Activated CD4-positive, alpha-beta T cell treated with anti-CD3 and anti-CD28 coated beads for 36 hours (primary cell): ENCODE results near the gene HLA-E. TPM values are rescaled to one million over a fixed set of nuclear protein-coding genes. Genes with fewer than 3 reads are reported as not detected.

Experiments
- ATAC-seq: fragments of 200-7000 bp; cut with Tn5 transposase; one replicate; pipeline ENCODE4 v1.10.0; 2021; ENCODE audit warnings: mild to moderate bottlenecking, moderate library complexity
- CTCF ChIA-PET: fragments of 350-600 bp; sonication (Branson Sonifier 250); formaldehyde crosslinking; loops from one replicate; lab custom pipeline; 2021; ENCODE audit warnings: antibody characterized with exemption; lab: Charles Lee
- POLR2A ChIA-PET: fragments of 350-600 bp; sonication (Branson Sonifier 250); formaldehyde crosslinking; loops from one replicate; lab custom pipeline; 2021; ENCODE audit warnings: antibody characterized with exemption, inconsistent platforms; lab: Charles Lee
- DNase-seq: peaks from one replicate; pipeline ENCODE4 v3.0.0-alpha.2; 2020
- H3K27ac Mint-ChIP-seq: one replicate; pipeline ENCODE4 v1.8.0; 2021; ENCODE audit warnings: mixed read lengths
- H3K27me3 Mint-ChIP-seq: one replicate; pipeline ENCODE4 v1.8.0; 2021; ENCODE audit warnings: mixed read lengths
- H3K36me3 Mint-ChIP-seq: one replicate; pipeline ENCODE4 v1.8.0; 2021; ENCODE audit warnings: low read depth, mixed read lengths
- H3K4me1 Mint-ChIP-seq: one replicate; pipeline ENCODE4 v1.8.0; 2021; ENCODE audit warnings: mixed read lengths
- H3K4me3 Mint-ChIP-seq: one replicate; pipeline ENCODE4 v1.8.0; 2021; ENCODE audit warnings: mild to moderate bottlenecking, moderate library complexity, mixed read lengths
- H3K9me3 Mint-ChIP-seq: one replicate; pipeline ENCODE4 v1.8.0; 2021; ENCODE audit warnings: low read depth, mixed read lengths
- intact Hi-C, 2 experiments: fragments of 100-400 bp; cut with DNase I in 1 of 2; cut with micrococcal nuclease in 1 of 2; formaldehyde crosslinking; loops; one replicate each; pipeline versions ENCODE4 v1.14.2 to v1.15.1; 2022 to 2024; cut with DNase I, micrococcal nuclease
- total RNA-seq, 2 experiments: library from RNA; stranded (reverse); gene quantifications; one replicate each; pipeline ENCODE4 v1.2.3, GENCODE V29; 2021

The HLA-E gene
- 100 to 1,000 TPM; 451 to 502 TPM for total RNA-seq

DNA sequence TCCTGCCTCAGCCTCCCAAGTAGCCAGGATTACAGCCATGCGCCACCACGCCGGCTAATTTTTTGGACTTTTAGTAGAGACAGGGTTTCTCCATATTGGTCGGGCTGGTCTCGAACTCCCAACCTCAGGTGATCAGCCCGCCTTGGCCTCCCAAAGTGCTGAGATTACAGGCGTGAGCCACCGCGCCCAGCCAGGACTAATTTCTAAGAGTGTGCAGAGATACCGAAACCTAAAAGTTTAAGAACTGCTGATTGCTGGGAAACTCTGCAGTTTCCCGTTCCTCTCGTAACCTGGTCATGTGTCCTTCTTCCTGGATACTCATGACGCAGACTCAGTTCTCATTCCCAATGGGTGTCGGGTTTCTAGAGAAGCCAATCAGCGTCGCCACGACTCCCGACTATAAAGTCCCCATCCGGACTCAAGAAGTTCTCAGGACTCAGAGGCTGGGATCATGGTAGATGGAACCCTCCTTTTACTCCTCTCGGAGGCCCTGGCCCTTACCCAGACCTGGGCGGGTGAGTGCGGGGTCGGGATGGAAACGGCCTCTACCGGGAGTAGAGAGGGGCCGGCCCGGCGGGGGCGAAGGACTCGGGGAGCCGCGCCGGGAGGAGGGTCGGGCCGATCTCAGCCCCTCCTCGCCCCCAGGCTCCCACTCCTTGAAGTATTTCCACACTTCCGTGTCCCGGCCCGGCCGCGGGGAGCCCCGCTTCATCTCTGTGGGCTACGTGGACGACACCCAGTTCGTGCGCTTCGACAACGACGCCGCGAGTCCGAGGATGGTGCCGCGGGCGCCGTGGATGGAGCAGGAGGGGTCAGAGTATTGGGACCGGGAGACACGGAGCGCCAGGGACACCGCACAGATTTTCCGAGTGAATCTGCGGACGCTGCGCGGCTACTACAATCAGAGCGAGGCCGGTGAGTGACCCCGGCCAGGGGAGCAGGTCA lies at the start of gene HLA-E:
TSS of gene HLA-E (plus strand) at position 429 of the 945 bp plus-strand sequence. CDS start at position 452, 23 bp downstream.
- ChIA-PET POLR2A (interaction anchor here (1.4 to 5.3 kb wide), 3 partner anchors 21 to 126 kb away, joined by 4 to 45 read pairs (median 6); no protein-coding TSS in a partner anchor), CTCF (interaction anchor here (3.1 to 8.4 kb wide), 3 partner anchors 42 to 52 kb away, joined by 19 to 152 read pairs (median 60); no protein-coding TSS in a partner anchor)
- ATAC-seq (peak; percentile 78), DNase-seq (peak; percentile 92)
- Mint-ChIP-seq H3K36me3 (peaks cover 50% of the 10 kb centered on the region), H3K27ac (peak within 1 kb of the TSS; percentile 98), H3K9me3 (no peaks in the 10 kb centered on the region), H3K27me3 (no peaks in the 10 kb centered on the region), H3K4me1 (peaks cover 43% of the 10 kb centered on the region), H3K4me3 (peak within 1 kb of the TSS; percentile 95)
- intact Hi-C loops = loop anchor here (1.0 to 5.0 kb wide), 12 partner anchors 19 to 233 kb away; partner anchors contain the start of genes GNL1 (in 2 of the 2), MRPS18B (in 2 of the 2), PPP1R10 (in 2 of the 2) and ABCF1 (in 1 of the 2)

DNA sequence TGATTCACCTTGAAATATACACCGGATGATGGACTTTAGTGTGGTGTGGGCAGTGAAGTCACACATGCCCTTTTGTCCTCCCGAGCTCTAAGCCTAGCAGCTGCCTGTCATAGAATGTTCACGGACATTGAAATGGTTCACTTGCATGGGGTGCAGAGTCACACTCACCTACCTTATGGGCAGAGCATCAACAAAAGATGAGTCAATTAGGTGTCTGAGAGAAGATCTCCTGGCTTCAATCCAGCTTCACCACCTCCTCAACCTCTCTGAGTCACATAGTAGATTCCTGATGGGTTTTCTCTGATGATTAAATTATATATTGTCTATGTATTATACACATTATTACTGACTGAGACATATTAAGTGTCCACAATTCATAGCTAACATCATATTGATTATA lies 48.1 kb upstream of the HLA-E start:
- intact Hi-C loops = no loop called here
- peak; percentile 74 for ATAC-seq
- peaks cover 12% of the 10 kb centered on the region for H3K4me1 Mint-ChIP-seq
- POLR2A ChIA-PET = interaction anchor here (0.5 kb wide), 1 partner anchor 88 kb away, joined by 3 read pairs; no protein-coding TSS in a partner anchor
- no peaks in the 10 kb centered on the region for H3K36me3 Mint-ChIP-seq
- H3K9me3 Mint-ChIP-seq = no peaks in the 10 kb centered on the region
- CTCF ChIA-PET = interaction anchor here (0.6 to 2.1 kb wide), 8 partner anchors 10 to 295 kb away, joined by 3 to 12 read pairs (median 4); no protein-coding TSS in a partner anchor
- DNase-seq = peak; percentile 31
- no peak overlapping the region for H3K27ac Mint-ChIP-seq
- peaks cover 69% of the 10 kb centered on the region for H3K27me3 Mint-ChIP-seq
- H3K4me3 Mint-ChIP-seq = no peak overlapping the region

DNA sequence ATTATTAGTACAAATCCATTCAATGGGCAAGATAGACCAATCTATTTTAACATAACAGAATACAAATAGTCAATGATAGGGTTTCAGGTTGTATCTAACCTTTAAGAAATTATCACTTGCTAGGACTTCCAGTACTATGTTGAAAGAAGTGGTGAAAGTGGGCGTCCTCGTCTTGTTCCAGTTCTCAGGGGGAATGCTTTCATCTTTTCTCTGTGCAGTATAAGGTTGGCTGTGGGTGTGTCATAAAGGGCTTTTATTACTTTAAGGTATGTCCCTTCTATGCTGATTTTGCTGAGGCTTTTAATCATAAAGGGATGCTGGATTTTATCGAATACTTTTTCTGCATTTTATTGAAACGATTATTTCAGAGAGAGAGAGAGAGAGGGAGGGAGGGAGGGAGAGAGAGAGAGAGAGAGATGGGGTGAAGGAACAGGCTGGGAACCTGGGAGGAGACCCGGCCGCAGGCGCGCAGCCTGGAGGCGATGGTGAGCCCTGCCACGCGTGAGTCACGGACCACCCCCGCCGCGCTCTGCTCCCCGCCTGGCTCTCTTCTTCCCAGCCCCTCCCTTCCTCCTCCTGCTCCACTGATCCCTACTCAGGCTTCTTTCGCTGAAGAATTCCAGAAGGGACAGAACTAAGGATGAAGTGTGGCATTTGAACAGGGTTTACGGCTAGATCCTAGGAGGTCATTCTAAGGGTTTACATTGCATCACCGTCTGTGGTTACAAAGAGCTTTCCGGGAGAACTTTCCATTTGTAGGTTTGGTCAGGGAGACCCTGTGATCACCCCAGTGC lies 45.5 kb upstream of the HLA-E start:
- Mint-ChIP-seq H3K4me3 (peak overlapping the region; percentile 15), H3K27ac (no peak overlapping the region), H3K36me3 (no peaks in the 10 kb centered on the region), H3K4me1 (peaks cover 12% of the 10 kb centered on the region), H3K9me3 (no peaks in the 10 kb centered on the region), H3K27me3 (peaks cover 76% of the 10 kb centered on the region)
- ATAC-seq (peak; percentile 49), DNase-seq (peak; percentile 42)
- POLR2A ChIA-PET = no interaction called here
- CTCF ChIA-PET = interaction anchor here (0.9 kb wide), 1 partner anchor 33 kb away, joined by 3 read pairs; no protein-coding TSS in a partner anchor
- intact Hi-C loops = no loop called here

DNA sequence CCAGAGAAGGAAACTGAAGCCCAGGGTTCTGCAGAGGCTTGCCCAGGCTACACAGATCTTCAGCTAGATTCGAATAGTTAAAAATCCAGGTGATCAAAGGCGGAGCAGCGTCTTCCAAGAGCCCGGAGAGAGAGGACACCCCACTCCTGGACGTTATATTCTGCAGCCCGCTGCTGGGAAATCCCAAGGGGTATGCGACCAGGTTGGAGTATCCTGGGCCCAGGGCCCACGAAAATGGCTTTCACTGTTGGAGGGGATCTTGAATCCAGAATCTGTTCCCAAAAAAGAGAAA lies 44.9 kb upstream of the HLA-E start:
- no peaks in the 10 kb centered on the region for H3K36me3 Mint-ChIP-seq
- ATAC-seq (no peak), DNase-seq (no peak)
- H3K9me3 Mint-ChIP-seq = no peaks in the 10 kb centered on the region
- intact Hi-C loops = no loop called here
- ChIA-PET CTCF (interaction anchor here (0.9 kb wide), 1 partner anchor 33 kb away, joined by 3 read pairs; no protein-coding TSS in a partner anchor), POLR2A (no interaction called here)
- peaks cover 16% of the 10 kb centered on the region for H3K4me1 Mint-ChIP-seq
- no peak overlapping the region for H3K27ac Mint-ChIP-seq
- peak overlapping the region; percentile 15 for H3K4me3 Mint-ChIP-seq
- peaks cover 78% of the 10 kb centered on the region for H3K27me3 Mint-ChIP-seq

DNA sequence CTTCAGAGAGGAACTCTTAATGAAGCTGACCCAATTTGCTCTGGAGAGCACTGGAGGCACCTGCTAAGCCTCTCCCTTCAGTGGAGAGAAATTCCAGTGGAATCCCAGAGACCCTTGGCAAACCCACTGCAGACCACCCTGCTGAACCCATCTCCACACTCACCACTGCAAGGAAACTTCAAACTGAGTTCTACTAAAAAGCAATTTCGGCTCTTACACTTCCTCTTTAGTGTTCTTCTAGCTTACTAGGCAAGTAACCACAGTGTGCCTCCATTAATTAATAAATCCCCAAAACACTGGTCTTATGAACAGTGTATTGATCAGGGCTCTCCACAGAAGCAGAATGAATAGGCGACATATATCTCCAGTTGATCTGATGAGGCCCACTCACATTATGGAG lies 43.0 kb upstream of the HLA-E start:
- DNase-seq (no peak), ATAC-seq (no peak)
- POLR2A ChIA-PET = no interaction called here
- Mint-ChIP-seq H3K36me3 (no peaks in the 10 kb centered on the region), H3K4me3 (no peak overlapping the region), H3K9me3 (no peaks in the 10 kb centered on the region), H3K4me1 (peaks cover 29% of the 10 kb centered on the region), H3K27me3 (peaks cover 78% of the 10 kb centered on the region), H3K27ac (no peak overlapping the region)
- intact Hi-C loops = no loop called here
- CTCF ChIA-PET = no interaction called here

DNA sequence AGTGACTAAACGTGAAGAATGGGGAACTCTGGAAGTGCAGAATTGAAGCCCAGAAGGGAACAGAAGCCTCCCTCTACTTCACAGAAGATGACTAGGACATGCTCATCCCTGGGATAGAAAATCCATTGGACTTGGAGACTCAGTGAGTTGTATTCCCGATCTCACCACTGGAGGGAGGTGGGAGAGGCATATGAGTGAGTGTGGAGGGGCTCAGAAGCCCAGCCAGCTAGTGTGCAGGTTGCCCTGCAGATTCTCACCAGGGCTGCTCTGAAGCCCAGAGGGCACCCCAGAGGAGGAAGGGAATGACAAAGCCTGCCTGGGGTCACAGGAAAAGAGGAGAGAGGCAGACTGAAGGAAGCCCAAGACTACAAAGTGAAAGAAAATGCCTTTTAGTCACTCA lies 42.1 kb upstream of the HLA-E start:
- Mint-ChIP-seq H3K4me3 (no peak overlapping the region), H3K4me1 (peaks cover 38% of the 10 kb centered on the region), H3K36me3 (no peaks in the 10 kb centered on the region), H3K27ac (no peak overlapping the region), H3K27me3 (peaks cover 81% of the 10 kb centered on the region), H3K9me3 (no peaks in the 10 kb centered on the region)
- ATAC-seq (no peak), DNase-seq (no peak)
- intact Hi-C loops = no loop called here
- ChIA-PET CTCF (no interaction called here), POLR2A (no interaction called here)

DNA sequence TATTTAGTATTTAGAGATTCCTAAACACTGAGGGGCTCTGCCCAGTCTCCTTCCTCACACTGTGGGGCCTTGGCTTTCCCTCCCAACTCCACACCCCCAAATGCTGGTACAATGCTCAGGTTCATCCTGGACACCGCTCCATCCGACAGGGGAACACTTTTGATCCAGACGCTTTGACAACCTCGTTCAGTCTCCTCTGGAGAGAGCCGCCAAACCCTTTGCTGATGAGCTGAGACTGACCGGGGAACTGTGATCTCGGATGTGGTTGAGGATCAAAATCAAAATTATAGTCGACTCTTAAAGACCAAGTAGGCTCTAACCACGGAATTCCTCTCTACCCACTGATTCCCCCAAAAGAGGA lies 38.8 kb upstream of the HLA-E start:
- peaks cover 87% of the 10 kb centered on the region for H3K27me3 Mint-ChIP-seq

DNA sequence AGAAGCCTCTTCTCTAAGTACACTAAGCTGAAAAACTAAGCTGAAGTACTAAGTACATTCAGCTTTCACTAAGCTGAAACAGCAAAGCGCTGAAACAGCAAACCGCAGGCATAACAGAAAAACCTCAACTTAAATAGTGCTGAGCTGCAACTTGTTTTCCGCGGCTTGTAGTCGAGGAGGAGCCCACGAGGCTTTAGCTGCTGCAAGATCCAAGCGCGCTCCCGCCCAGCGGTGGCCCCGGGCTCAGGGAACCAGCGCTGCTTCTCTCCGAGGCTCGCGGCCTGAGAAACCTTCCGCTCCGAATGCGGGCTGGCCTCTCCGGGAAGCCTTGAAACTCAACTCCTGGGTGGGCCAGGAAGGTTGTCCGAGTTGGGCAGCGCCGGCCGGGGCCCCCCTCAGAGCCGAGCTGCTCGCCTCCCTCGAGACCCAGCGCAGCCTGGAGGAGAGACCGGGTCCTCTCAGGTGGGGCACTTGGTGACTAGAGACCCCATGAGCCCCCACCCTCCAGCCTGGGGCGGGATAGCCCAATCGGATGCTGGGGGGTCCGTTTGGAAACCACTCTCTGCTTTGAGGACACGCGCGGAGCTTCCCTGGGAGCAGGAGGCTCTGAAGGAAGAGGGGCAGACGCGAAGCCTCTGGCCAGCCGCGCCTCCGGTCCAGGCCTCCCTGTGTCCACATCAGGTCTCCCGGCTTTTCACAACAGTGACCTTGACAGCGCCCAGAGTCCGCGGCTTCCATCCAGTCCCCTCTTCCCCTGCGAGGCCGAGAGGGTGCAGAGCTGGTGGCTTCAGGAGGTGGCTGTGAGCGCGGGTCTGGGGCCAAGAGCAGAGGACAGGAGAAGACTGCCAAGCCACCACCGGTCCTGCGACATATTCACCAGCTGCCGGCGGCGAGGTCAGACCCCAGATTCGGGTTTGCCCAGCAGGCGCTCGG lies 38.1 kb upstream of the HLA-E start:
- Mint-ChIP-seq H3K9me3 (no peaks in the 10 kb centered on the region), H3K27ac (no peak overlapping the region), H3K4me1 (peaks cover 37% of the 10 kb centered on the region), H3K27me3 (peaks cover 87% of the 10 kb centered on the region), H3K36me3 (no peaks in the 10 kb centered on the region), H3K4me3 (no peak overlapping the region)
- DNase-seq (peak; percentile 75), ATAC-seq (peak; percentile 67)
- intact Hi-C loops = loop anchor here in 1 of 2 experiments (5.0 kb wide), 2 partner anchors 39 to 104 kb away; partner anchors contain the start of gene RPP21
- ChIA-PET CTCF (interaction anchor here (0.5 to 1.9 kb wide), 16 partner anchors 10 to 834 kb away, joined by 3 to 12 read pairs (median 3); partner anchors contain the start of gene CCHCR1), POLR2A (interaction anchor here (0.7 kb wide), 1 partner anchor 448 kb away, joined by 3 read pairs; no protein-coding TSS in a partner anchor)

More for the DNA sequence above, 38.8 kb upstream of the HLA-E start:
- H3K9me3 Mint-ChIP-seq = no peaks in the 10 kb centered on the region
- POLR2A ChIA-PET = no interaction called here
- no peaks in the 10 kb centered on the region for H3K36me3 Mint-ChIP-seq
- peak; percentile 30 for ATAC-seq
- H3K4me3 Mint-ChIP-seq = no peak overlapping the region
- H3K4me1 Mint-ChIP-seq = peaks cover 37% of the 10 kb centered on the region
- CTCF ChIA-PET = interaction anchor here (0.8 to 1.9 kb wide), 12 partner anchors 9 to 639 kb away, joined by 3 to 12 read pairs (median 3); no protein-coding TSS in a partner anchor
- intact Hi-C loops = loop anchor here in 1 of 2 experiments (5.0 kb wide), 2 partner anchors 38 to 103 kb away; partner anchors contain the start of gene RPP21
- DNase-seq = no peak
- no peak overlapping the region for H3K27ac Mint-ChIP-seq

DNA sequence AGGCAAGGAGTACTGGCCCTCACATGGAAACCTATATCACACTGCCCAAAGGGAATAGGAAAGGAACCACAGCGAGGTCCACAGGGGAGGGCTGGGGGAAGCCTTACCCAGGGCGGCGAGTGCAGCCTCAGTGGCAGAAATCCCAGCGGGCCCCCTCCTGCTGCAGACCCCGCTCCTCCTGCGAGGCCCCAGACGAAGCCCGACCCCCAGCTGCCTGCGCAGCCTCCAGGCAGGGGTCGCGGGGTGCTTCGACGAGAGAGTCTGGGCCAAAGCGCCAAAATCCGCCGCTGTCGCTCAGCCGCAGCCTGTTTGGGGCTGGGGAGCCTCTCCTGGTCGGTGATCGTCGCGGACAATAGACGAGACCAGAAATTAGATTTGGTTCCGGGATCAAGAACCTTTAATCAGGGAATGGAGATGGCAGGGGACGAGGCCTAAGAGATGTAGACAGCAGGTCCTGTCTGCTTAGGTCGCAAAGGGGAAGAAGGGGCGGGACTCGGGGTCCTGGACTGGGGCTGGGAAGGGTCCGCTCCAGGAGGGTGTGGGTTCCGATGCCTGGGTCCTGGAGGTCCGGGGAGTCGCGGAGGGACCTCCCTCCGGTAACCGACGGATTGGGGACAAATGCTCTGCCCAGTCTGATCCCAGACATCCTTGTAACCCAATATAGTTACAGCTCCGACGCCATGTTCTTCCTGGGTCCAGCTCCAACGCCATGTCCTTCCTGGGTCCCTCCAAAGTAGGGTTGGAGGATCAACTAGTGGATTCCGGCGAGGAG lies 36.4 kb upstream of the HLA-E start:
- intact Hi-C loops = loop anchor here (1.0 to 5.0 kb wide), 5 partner anchors 13 to 106 kb away; partner anchors contain the start of gene RPP21 (in 1 of the 2)
- H3K9me3 Mint-ChIP-seq = no peaks in the 10 kb centered on the region
- POLR2A ChIA-PET = interaction anchor here (1.0 to 1.1 kb wide), 2 partner anchors 14 to 31 kb away, joined by 3 to 8 read pairs; no protein-coding TSS in a partner anchor
- H3K27ac Mint-ChIP-seq = no peak overlapping the region
- H3K4me3 Mint-ChIP-seq = peak overlapping the region; percentile 55
- CTCF ChIA-PET = interaction anchor here (0.5 to 3.7 kb wide), 31 partner anchors 11 to 641 kb away, joined by 3 to 35 read pairs (median 4); partner anchors contain the start of gene TRIM39
- H3K27me3 Mint-ChIP-seq = peaks cover 83% of the 10 kb centered on the region
- no peaks in the 10 kb centered on the region for H3K36me3 Mint-ChIP-seq
- ATAC-seq = no peak
- H3K4me1 Mint-ChIP-seq = peaks cover 37% of the 10 kb centered on the region
- no peak for DNase-seq
